GM12878 (cell line): ENCODE results near the gene RSPH9. TPM values are rescaled to one million over a fixed set of nuclear protein-coding genes. Genes with fewer than 3 reads are reported as not detected.

Experiments
- ATAC-seq: fragments of 200-7000 bp; cut with Tn5 transposase; 3 replicates; pipeline ENCODE4 v1.9.1; 2020; ENCODE audit warnings: mild to moderate bottlenecking, moderate library complexity
- BruUV-seq: library from RNA; stranded (reverse); fragments of 400-500 nt; replicated peaks from 2 replicates; lab custom pipeline; 2021; lab: Mats Ljungman, UMichigan
- CTCF ChIA-PET: fragments of 300-600 bp; sonication (Branson Sonifier 250); formaldehyde crosslinking; extraction: SDS; loops from one replicate; lab custom pipeline; 2021; ENCODE audit warnings: inconsistent platforms; lab: Yijun Ruan, JAX
- POLR2A ChIA-PET: fragments of 350-600 bp; formaldehyde crosslinking; extraction: SDS; loops from one replicate; lab custom pipeline; 2021; ENCODE audit warnings: inconsistent platforms; lab: Charles Lee
- RAD21 ChIA-PET: fragments of 300-600 bp; sonication (Branson Sonifier 250); formaldehyde crosslinking; loops from one replicate; lab custom pipeline; 2023; ENCODE audit warnings: antibody characterized with exemption; ENCODE audit not compliant: unreplicated experiment; lab: Charles Lee
- SMC1A ChIA-PET: fragments of 300-600 bp; sonication (Branson Sonifier 250); formaldehyde crosslinking; loops from one replicate; lab custom pipeline; 2023; ENCODE audit not compliant: unreplicated experiment, uncharacterized antibody; lab: Charles Lee
- DNase-seq: peaks from one replicate; pipeline ENCODE4 v3.0.0-alpha.2; 2011; ENCODE audit warnings: low read depth, low spot score
- FAIRE-seq: peaks from 3 replicates; lab custom pipeline; 2011; peaks lifted over from hg19 to GRCh38; lab: Jason Lieb, UNC
- H2AFZ ChIP-seq: 2 replicates; pipeline ENCODE4 v1.6.0; 2011; ENCODE audit warnings: low read depth, low read length, control low read depth; ENCODE audit not compliant: control insufficient read depth
- H3K27ac ChIP-seq: 2 replicates; pipeline ENCODE4 v1.5.1; 2011; ENCODE audit warnings: control low read depth; ENCODE audit not compliant: control insufficient read depth, insufficient read depth
- H3K27me3 ChIP-seq, 2 experiments: replicated peaks in 1 of 2; 2 replicates each; pipeline versions ENCODE4 v1.6.0 to v1.6.1; 2011; ENCODE audit warnings: low read length in 1 of 2; ENCODE audit not compliant: control insufficient read depth in 2 of 2, insufficient read depth in 2 of 2
- H3K36me3 ChIP-seq, 2 experiments: 2 replicates each; pipeline ENCODE4 v1.5.1; 2011; ENCODE audit warnings: low read length in 1 of 2; ENCODE audit not compliant: control insufficient read depth in 2 of 2, insufficient read depth in 2 of 2
- H3K4me1 ChIP-seq: 2 replicates; pipeline ENCODE4 v1.6.1; 2011; ENCODE audit warnings: mild to moderate bottlenecking, low read length, moderate library complexity, mixed read lengths; ENCODE audit not compliant: control insufficient read depth, insufficient read depth
- H3K4me2 ChIP-seq: 2 replicates; pipeline ENCODE4 v1.6.0; 2011; ENCODE audit warnings: control low read depth; ENCODE audit not compliant: control insufficient read depth, insufficient read depth
- H3K4me3 ChIP-seq: fragments of 200-600 bp; sonication (generic); 2 replicates; pipeline ENCODE4 v1.5.1; 2016
- H3K79me2 ChIP-seq: 2 replicates; pipeline ENCODE4 v1.6.0; 2011; ENCODE audit warnings: low read length; ENCODE audit not compliant: control insufficient read depth, insufficient read depth
- H3K9ac ChIP-seq: 2 replicates; pipeline ENCODE4 v1.8.0; 2011; ENCODE audit warnings: low read length, control low read depth, mixed read lengths; ENCODE audit not compliant: control insufficient read depth, insufficient read depth
- H3K9me3 ChIP-seq: replicated peaks from 3 replicates; pipeline ENCODE4 v1.5.1; 2011; ENCODE audit warnings: mild to moderate bottlenecking, low read length; ENCODE audit not compliant: control insufficient read depth, insufficient read depth
- H4K20me1 ChIP-seq: 2 replicates; pipeline ENCODE4 v1.6.0; 2011; ENCODE audit not compliant: control insufficient read depth, insufficient read depth
- ATF2 ChIP-seq: IDR thresholded peaks from 2 replicates; pipeline ENCODE4 v1.6.1; 2012; ENCODE audit warnings: low read length, inconsistent platforms
- BCL3 ChIP-seq: IDR thresholded peaks from 2 replicates; pipeline ENCODE4 v1.6.1; 2011; ENCODE audit warnings: borderline replicate concordance, low read depth, mild to moderate bottlenecking, moderate library complexity, low read length; ENCODE audit not compliant: insufficient read depth, poor library complexity, severe bottlenecking
- CBX3 ChIP-seq: fragments of 200-600 bp; sonication (generic); IDR thresholded peaks from 2 replicates; pipeline ENCODE4 v1.6.1; 2016; ENCODE audit warnings: low read depth, borderline replicate concordance
- CHD2 ChIP-seq: IDR thresholded peaks from 2 replicates; pipeline ENCODE4 v1.6.1; 2011; ENCODE audit warnings: low read depth, low read length, improper control_type of control experiment, borderline replicate concordance
- E2F4 ChIP-seq: IDR thresholded peaks from 2 replicates; pipeline ENCODE4 v1.6.1; 2012; ENCODE audit warnings: low read depth, low read length, improper control_type of control experiment
- IRF5 ChIP-seq: fragments of 450-650 bp; IDR thresholded peaks from 2 replicates; pipeline ENCODE4 v1.6.1; 2017; ENCODE audit warnings: borderline replicate concordance
- MEF2B ChIP-seq: fragments of 450-650 bp; IDR thresholded peaks from 2 replicates; pipeline ENCODE4 v1.6.1; 2018; ENCODE audit warnings: mild to moderate bottlenecking, moderate library complexity; ENCODE audit not compliant: partially characterized antibody, poor library complexity, severe bottlenecking
- MTA2 ChIP-seq: fragments of 450-650 bp; IDR thresholded peaks from 2 replicates; pipeline ENCODE4 v1.6.1; 2016; ENCODE audit warnings: low read depth, mild to moderate bottlenecking, moderate library complexity
- MYB ChIP-seq: fragments of 150-350 bp; IDR thresholded peaks from 2 replicates; pipeline ENCODE4 v1.6.1; 2014; ENCODE audit warnings: mild to moderate bottlenecking, low read depth, low read length, borderline replicate concordance
- PAX5 ChIP-seq: IDR thresholded peaks from 2 replicates; pipeline ENCODE4 v1.6.1; 2011; ENCODE audit warnings: low read depth, low read length, borderline replicate concordance
- PKNOX1 ChIP-seq: fragments of 450-650 bp; IDR thresholded peaks from 2 replicates; pipeline ENCODE4 v1.6.1; 2016; ENCODE audit warnings: mild to moderate bottlenecking
- YBX1 ChIP-seq: fragments of 450-650 bp; IDR thresholded peaks from 2 replicates; pipeline ENCODE4 v1.6.1; 2016; ENCODE audit warnings: antibody characterized with exemption
- ZNF207 ChIP-seq: fragments of 450-650 bp; IDR thresholded peaks from 2 replicates; pipeline ENCODE4 v1.6.1; 2014; ENCODE audit warnings: antibody characterized with exemption, mild to moderate bottlenecking, borderline replicate concordance
- ZZZ3 ChIP-seq: IDR thresholded peaks from 2 replicates; pipeline ENCODE4 v1.6.1; 2011; ENCODE audit warnings: low read depth; ENCODE audit not compliant: control insufficient read depth, insufficient read length
- WGBS: methylation state at CpG from one replicate; pipeline ENCODE4 v1.1.6; 2016; ENCODE audit warnings: low lambda C conversion rate; ENCODE audit not compliant: insufficient replicate concordance, insufficient coverage; ENCODE audit errors: missing lambda C conversion rate; 5-methylcytosine and 5-hydroxymethylcytosine counted together
- in situ Hi-C: fragments of 300-500 bp; cut with MboI; formaldehyde crosslinking; loops from 9 replicates; pipeline ENCODE4 v1.14.3; 2018; ENCODE audit warnings: mixed read lengths
- intact Hi-C: fragments of 100-400 bp; cut with micrococcal nuclease; formaldehyde crosslinking; loops from one replicate; pipeline ENCODE4 v1.14.2; 2022; ENCODE audit not compliant: unreplicated experiment
- polyA plus RNA-seq, 11 experiments: library from polyadenylated mRNA; depleted of rRNA in 4 of 11; unstranded in 6 of 11; stranded (reverse) in 5 of 11; fragments of >200 nt; fragmentation: Nextera tagmentation in 4 of 11; fragmentation: Illumina TruSeq in 1 of 11; extraction: Ambion mirVana in 4 of 11; extraction: Trizol in 1 of 11; gene quantifications; 1 replicate in 1 of 11; 2 replicates in 10 of 11; pipeline versions ENCODE4 v1.2.1 to v1.2.3, GENCODE V29; 2011 to 2016; ENCODE audit warnings: inconsistent platforms in 2 of 11, missing spikeins in 2 of 11, low read depth in 1 of 11
- total RNA-seq, 4 experiments: library from RNA; depleted of rRNA in 3 of 4; stranded (reverse); fragments of >200 nt in 3 of 4; fragmentation: Illumina TruSeq in 1 of 4; extraction: Trizol in 1 of 4; gene quantifications; 2 replicates each; pipeline versions ENCODE4 v1.2.1 to v1.2.3, GENCODE V29; 2013 to 2021

Gene RSPH9
- total and polyA plus RNA-seq, 10 of the 15 experiments (the other 5 are each of a cell fraction or from before 2014, with no cell fraction given), result 0.26 to 0.63 (median 0.36) TPM; not detected in 6

- 62% methylated on average over 6 of the region's 7 CpGs for WGBS
- DNase-seq (no peak), ATAC-seq (no peak), FAIRE-seq (no peak)
- Histone ChIP-seq H3K4me3 (no peak overlapping the region), H3K27ac (no peak overlapping the region), H3K9ac (no peak overlapping the region), H3K79me2 (no peaks in the 10 kb centered on the region), H4K20me1 (no peaks in the 10 kb centered on the region), H3K27me3 (no peaks in the 10 kb centered on the region), H3K4me1 (peaks cover 46% of the 10 kb centered on the region), H2AFZ (no peak overlapping the region), H3K9me3 (no peaks in the 10 kb centered on the region), H3K36me3 (no peaks in the 10 kb centered on the region), H3K4me2 (no peak overlapping the region)
- intact Hi-C loops, result no loop called here
- RAD21 ChIA-PET, result interaction anchor here (0.6 kb wide), 1 partner anchor 393 kb away, joined by 3 read pairs; no protein-coding TSS in a partner anchor
- POLR2A ChIA-PET, result interaction anchor here (0.7 kb wide), 1 partner anchor 9 kb away, joined by 3 read pairs; no protein-coding TSS in a partner anchor
- in situ Hi-C loops, result no loop called here
- SMC1A ChIA-PET, result interaction anchor here (0.7 to 2.2 kb wide), 3 partner anchors 12 to 24 kb away, joined by 4 to 9 read pairs (median 5); partner anchors contain the start of gene MRPS18A
- CTCF ChIA-PET, result interaction anchor here (1.2 kb wide), 2 partner anchors 15 to 42 kb away, joined by 3 read pairs; no protein-coding TSS in a partner anchor
- no TSS peak for BruUV-seq
- TF ChIP-seq ZZZ3, result no peak
- TF ChIP-seq MEF2B, result no peak
- TF ChIP-seq E2F4, result no peak
- TF ChIP-seq MYB, result no peak
- no peak for TF ChIP-seq BCL3
- TF ChIP-seq CHD2, result no peak
- no peak for TF ChIP-seq YBX1
- TF ChIP-seq ATF2, result no peak
- TF ChIP-seq MTA2, result no peak
- TF ChIP-seq PAX5, result no peak
- no peak for TF ChIP-seq CBX3
- TF ChIP-seq IRF5, result no peak
- no peak for TF ChIP-seq PKNOX1
- no peak for TF ChIP-seq ZNF207
Observed at GRCh38 chr6:43709654-43710303, 64.9 kb downstream of the RSPH9 start.
